K562 (cell line): ENCODE measurements around the gene TTLL4. TPM values are rescaled to one million over a fixed set of nuclear protein-coding genes. Genes with fewer than 3 reads are reported as not detected.
A peak's percentile ranks its signal among the peaks of the same experiment; 100 is the strongest.

Source experiments
- ATAC-seq: fragments of 200-7000 bp; cut with Tn5 transposase; 3 replicates; pipeline ENCODE4 v1.9.1; 2020; ENCODE audit warnings: moderate library complexity
- BruUV-seq: library from RNA; stranded (reverse); fragments of 400-500 nt; replicated peaks from 2 replicates; lab custom pipeline; 2021; lab: Mats Ljungman, UMichigan
- CTCF ChIA-PET: fragments of 300-600 bp; formaldehyde crosslinking; extraction: SDS; loops from one replicate; lab custom pipeline; 2021; ENCODE audit warnings: low intra/inter-chr PET ratio; lab: Yijun Ruan, JAX
- POLR2A ChIA-PET: fragments of 300-600, 350-650 bp; sonication (Branson Sonifier 250); formaldehyde crosslinking; extraction: SDS; loops from one replicate; lab custom pipeline; 2021; ENCODE audit warnings: antibody characterized with exemption, inconsistent platforms; lab: Yijun Ruan, JAX
- DNase-seq, 4 experiments: peaks; one replicate each; pipeline versions ENCODE4 v3.0.0 to v3.0.0-alpha.2; 2011 to 2018; ENCODE audit warnings: low spot score in 3 of 4, mixed read lengths in 3 of 4; ENCODE audit errors: extremely low read depth in 1 of 4
- FAIRE-seq: peaks from 2 replicates; lab custom pipeline; 2011; peaks lifted over from hg19 to GRCh38; lab: Jason Lieb, UNC
- H2AFZ ChIP-seq: 2 replicates; pipeline ENCODE4 v1.6.0; 2011; ENCODE audit warnings: low read depth, low read length, control low read depth, inconsistent platforms
- H3K27ac ChIP-seq: fragments of 200-600 bp; 3 replicates; pipeline ENCODE4 v1.8.0; 2011; ENCODE audit warnings: low read depth, mild to moderate bottlenecking, control low read depth, inconsistent platforms, low read length, moderate library complexity, mixed read lengths; ENCODE audit errors: extremely low read depth
- H3K27me3 ChIP-seq, 2 experiments: fragments of 300-600 bp in 1 of 2; 2 replicates in 1 of 2; 3 replicates in 1 of 2; pipeline versions ENCODE4 v1.6.0 to v1.8.0; 2011; ENCODE audit warnings: inconsistent platforms in 2 of 2, low read length in 2 of 2, mild to moderate bottlenecking in 1 of 2, mixed read lengths in 1 of 2, moderate library complexity in 1 of 2; ENCODE audit not compliant: control insufficient read depth in 2 of 2, insufficient read depth in 2 of 2
- H3K36me3 ChIP-seq: fragments of 300-600 bp; 3 replicates; pipeline ENCODE4 v1.8.0; 2011; ENCODE audit warnings: mild to moderate bottlenecking, low read length, inconsistent platforms; ENCODE audit not compliant: control insufficient read depth, insufficient read depth
- H3K4me1 ChIP-seq, 2 experiments: fragments of 200-600 bp in 1 of 2; replicated peaks in 1 of 2; 2 replicates in 1 of 2; 3 replicates in 1 of 2; pipeline versions ENCODE4 v1.5.1 to v1.8.0; 2011; ENCODE audit warnings: inconsistent platforms in 2 of 2, low read length in 2 of 2, mild to moderate bottlenecking in 1 of 2, mixed read lengths in 1 of 2, moderate library complexity in 1 of 2; ENCODE audit not compliant: control insufficient read depth in 2 of 2, insufficient read depth in 2 of 2
- H3K4me2 ChIP-seq: 2 replicates; pipeline ENCODE4 v1.6.1; 2011; ENCODE audit warnings: low read length, control low read depth, inconsistent platforms, mixed read lengths; ENCODE audit not compliant: insufficient read depth
- H3K4me3 ChIP-seq: fragments of 200-600 bp; sonication (generic), shearing (Covaris generic); 2 replicates; pipeline ENCODE4 v1.5.1; 2016; ENCODE audit warnings: control low read depth, inconsistent platforms
- H3K79me2 ChIP-seq: fragments of 200-600 bp; 3 replicates; pipeline ENCODE4 v1.8.0; 2011; ENCODE audit warnings: low read length, inconsistent platforms; ENCODE audit not compliant: control insufficient read depth, insufficient read depth
- H3K9ac ChIP-seq, 2 experiments: 2 replicates each; pipeline versions ENCODE4 v1.6.0 to v1.6.1; 2011; ENCODE audit warnings: low read depth in 2 of 2, low read length in 2 of 2, control low read depth in 1 of 2, inconsistent platforms in 1 of 2, mild to moderate bottlenecking in 1 of 2, mixed read lengths in 1 of 2; ENCODE audit not compliant: insufficient read depth in 1 of 2
- H3K9me1 ChIP-seq: one replicate; pipeline ENCODE4 v1.6.0; 2011; ENCODE audit warnings: inconsistent platforms, mild to moderate bottlenecking, low read length, moderate library complexity; ENCODE audit not compliant: control insufficient read depth, insufficient read depth
- H3K9me3 ChIP-seq: replicated peaks from 2 replicates; pipeline ENCODE4 v1.5.1; 2011; ENCODE audit warnings: low read depth, low read length, inconsistent platforms; ENCODE audit not compliant: control insufficient read depth, insufficient read depth
- H4K20me1 ChIP-seq: replicated peaks from 2 replicates; pipeline ENCODE4 v1.6.1; 2011; ENCODE audit warnings: low read length, inconsistent platforms, mixed read lengths; ENCODE audit not compliant: control insufficient read depth, insufficient read depth
- BCOR ChIP-seq: fragments of 450-650 bp; IDR thresholded peaks from 2 replicates; pipeline ENCODE4 v1.6.1; 2016
- BRD4 ChIP-seq: fragments of 200-600 bp; sonication (generic); IDR thresholded peaks from 2 replicates; pipeline ENCODE4 v1.6.1; 2017; ENCODE audit warnings: inconsistent platforms
- FOSL1 ChIP-seq: fragments of 200-800 bp; sonication (Bioruptor generic); conservative IDR thresholded peaks from 2 replicates; pipeline ENCODE4 v1.6.1; 2016; ENCODE audit warnings: missing genetic modification characterization, missing compliant biosample characterization
- GABPA ChIP-seq: fragments of 200-800 bp; sonication (Bioruptor generic); conservative IDR thresholded peaks from 2 replicates; pipeline ENCODE4 v1.6.1; 2016; ENCODE audit warnings: low read depth, missing genetic modification characterization, missing compliant biosample characterization
- KDM1A ChIP-seq, 2 experiments: fragments of 450-650 bp; IDR thresholded peaks; 2 replicates each; pipeline ENCODE4 v1.6.1; 2016; ENCODE audit warnings: mild to moderate bottlenecking in 2 of 2
- KLF13 ChIP-seq: fragments of 450-650 bp; IDR thresholded peaks from 2 replicates; pipeline ENCODE4 v1.6.1; 2016; ENCODE audit warnings: missing genetic modification characterization, low read depth, mild to moderate bottlenecking, missing compliant biosample characterization, moderate library complexity, borderline replicate concordance
- MTA3 ChIP-seq: fragments of 450-650 bp; formaldehyde crosslinking; IDR thresholded peaks from 2 replicates; pipeline ENCODE4 v1.6.1; 2017; ENCODE audit warnings: mild to moderate bottlenecking, borderline replicate concordance
- SMARCA5 ChIP-seq: fragments of 450-650 bp; IDR thresholded peaks from 2 replicates; pipeline ENCODE4 v1.6.1; 2016
- SMARCB1 ChIP-seq: IDR thresholded peaks from 2 replicates; pipeline ENCODE4 v1.6.1; 2011; ENCODE audit warnings: improper control_type of control experiment, low read depth; ENCODE audit not compliant: insufficient read length
- TAF15 ChIP-seq: fragments of 200-400 bp; formaldehyde crosslinking; IDR thresholded peaks from 2 replicates; pipeline ENCODE4 v1.6.1; 2017; ENCODE audit warnings: mild to moderate bottlenecking, low read depth, low read length, moderate library complexity
- ZNF282 ChIP-seq: sonication (generic); formaldehyde crosslinking; IDR thresholded peaks from 2 replicates; pipeline ENCODE4 v1.8.1; 2023; ENCODE audit warnings: missing genetic modification reagents
- ZNF444 ChIP-seq: fragments of 250-450 bp; sonication (Bioruptor Pico); IDR thresholded peaks from 2 replicates; pipeline ENCODE4 v1.4.0; 2020; ENCODE audit warnings: mild to moderate bottlenecking, moderate library complexity
- ZNF75A ChIP-seq: fragments of 450-650 bp; formaldehyde crosslinking; IDR thresholded peaks from 2 replicates; pipeline ENCODE4 v1.4.0; 2020; ENCODE audit warnings: mild to moderate bottlenecking
- ZNF76 ChIP-seq: fragments of 250-450 bp; sonication (Bioruptor Pico); IDR thresholded peaks from 2 replicates; pipeline ENCODE4 v1.4.0; 2020; ENCODE audit warnings: mild to moderate bottlenecking, moderate library complexity, borderline replicate concordance
- ZNF77 ChIP-seq: fragments of 250-450 bp; sonication (Bioruptor Pico); IDR thresholded peaks from 2 replicates; pipeline ENCODE4 v1.5.0; 2020
- ZNF780A ChIP-seq: fragments of 250-450 bp; sonication (Bioruptor Pico); IDR thresholded peaks from 2 replicates; pipeline ENCODE4 v1.5.0; 2021; ENCODE audit warnings: mild to moderate bottlenecking
- WGBS: fragments of 100-300 bp; shearing (Covaris generic); methylation state at CpG from one replicate; pipeline ENCODE4 v1.1.6; 2016; ENCODE audit warnings: low coverage, mixed read lengths; ENCODE audit not compliant: insufficient coverage; ENCODE audit errors: missing lambda C conversion rate; 5-methylcytosine and 5-hydroxymethylcytosine counted together
- in situ Hi-C: fragments of 300-500 bp; cut with MboI; formaldehyde crosslinking; loops from 4 replicates; pipeline ENCODE4 v1.15.0; 2018; ENCODE audit warnings: inconsistent platforms, mixed read lengths
- intact Hi-C: fragments of 100-400 bp; cut with micrococcal nuclease; formaldehyde crosslinking; loops from 2 replicates; pipeline ENCODE4 v1.14.2; 2022
- polyA plus RNA-seq, 8 experiments: library from polyadenylated mRNA; depleted of rRNA in 4 of 8; stranded (reverse) in 5 of 8; unstranded in 3 of 8; fragments of >200 nt; fragmentation: Nextera tagmentation in 2 of 8; fragmentation: Illumina TruSeq in 1 of 8; extraction: Ambion mirVana in 2 of 8; extraction: Trizol in 1 of 8; gene quantifications; 2 replicates each; pipeline versions ENCODE4 v1.2.1 to v1.2.3, GENCODE V29; 2011 to 2014; ENCODE audit warnings: inconsistent platforms in 1 of 8, missing spikeins in 1 of 8
- total RNA-seq, 7 experiments: library from RNA; depleted of rRNA in 6 of 7; stranded (reverse); fragments of >200 nt in 6 of 7; fragmentation: Illumina TruSeq in 2 of 7; extraction: Trizol in 2 of 7; gene quantifications; 2 replicates each; pipeline versions ENCODE4 v1.2.1 to v1.2.3, GENCODE V29; 2011 to 2021; ENCODE audit warnings: low replicate concordance in 1 of 7
- TF ChIP-seq, protein P1 (sequence below): sonication (generic); formaldehyde crosslinking; IDR thresholded peaks from 2 replicates; pipeline ENCODE4 v1.8.1; 2023; ENCODE audit warnings: missing genetic modification reagents, mild to moderate bottlenecking, borderline replicate concordance

TTLL4 gene
- total and polyA plus RNA-seq, 9 of the 15 experiments (the other 6 are each of a cell fraction or from before 2014, with no cell fraction given) = 12.6 to 67.5 (median 24.5) TPM

DNA sequence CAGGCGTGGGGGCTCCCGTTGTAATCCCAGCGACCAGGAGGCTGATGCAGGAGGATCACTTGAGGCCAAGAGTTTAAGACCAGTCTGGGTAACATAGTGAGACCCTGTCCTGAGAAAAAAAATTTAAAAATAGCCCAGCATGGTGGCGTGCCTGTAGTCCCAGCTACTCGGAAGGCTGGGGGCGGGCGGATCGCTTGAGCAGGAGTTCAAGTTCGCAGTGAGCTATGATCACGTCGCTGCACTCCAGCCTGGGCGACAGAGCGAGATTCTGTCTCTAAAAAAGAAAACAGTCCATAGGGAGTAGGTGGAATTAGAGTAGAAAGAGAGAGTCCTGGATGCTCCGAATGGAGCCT, 325 bp upstream of the TTLL4 start:
- H3K9ac ChIP-seq = no peak overlapping the region
- ATAC-seq (peak; percentile 2; the same call in 1 of the 3 replicates), FAIRE-seq (no peak), DNase-seq (no peak)
- H2AFZ ChIP-seq = peak overlapping the region; percentile 94
- H3K4me2 ChIP-seq = peak overlapping the region; percentile 46
- no peaks in the 10 kb centered on the region; the same call in 1 of the 2 replicates for H4K20me1 ChIP-seq
- intact Hi-C loops (loop anchor here (5.0 kb wide), 1 partner anchor 137 kb away; no protein-coding TSS in a partner anchor), in situ Hi-C loops (no loop called here)
- no peaks in the 10 kb centered on the region for H3K9me3 ChIP-seq
- ChIA-PET CTCF (interaction anchor here (0.6 to 1.7 kb wide), 2 partner anchors 138 to 234 kb away, joined by 3 to 15 read pairs; no protein-coding TSS in a partner anchor), POLR2A (interaction anchor here (0.5 to 1.3 kb wide), 6 partner anchors 9 to 151 kb away, joined by 3 to 7 read pairs (median 4); partner anchors contain the start of genes RNF25 and STK36)
- BruUV-seq = no TSS peak
- H3K27me3 ChIP-seq = no peaks in the 10 kb centered on the region
- TF ChIP-seq, protein P1, sequence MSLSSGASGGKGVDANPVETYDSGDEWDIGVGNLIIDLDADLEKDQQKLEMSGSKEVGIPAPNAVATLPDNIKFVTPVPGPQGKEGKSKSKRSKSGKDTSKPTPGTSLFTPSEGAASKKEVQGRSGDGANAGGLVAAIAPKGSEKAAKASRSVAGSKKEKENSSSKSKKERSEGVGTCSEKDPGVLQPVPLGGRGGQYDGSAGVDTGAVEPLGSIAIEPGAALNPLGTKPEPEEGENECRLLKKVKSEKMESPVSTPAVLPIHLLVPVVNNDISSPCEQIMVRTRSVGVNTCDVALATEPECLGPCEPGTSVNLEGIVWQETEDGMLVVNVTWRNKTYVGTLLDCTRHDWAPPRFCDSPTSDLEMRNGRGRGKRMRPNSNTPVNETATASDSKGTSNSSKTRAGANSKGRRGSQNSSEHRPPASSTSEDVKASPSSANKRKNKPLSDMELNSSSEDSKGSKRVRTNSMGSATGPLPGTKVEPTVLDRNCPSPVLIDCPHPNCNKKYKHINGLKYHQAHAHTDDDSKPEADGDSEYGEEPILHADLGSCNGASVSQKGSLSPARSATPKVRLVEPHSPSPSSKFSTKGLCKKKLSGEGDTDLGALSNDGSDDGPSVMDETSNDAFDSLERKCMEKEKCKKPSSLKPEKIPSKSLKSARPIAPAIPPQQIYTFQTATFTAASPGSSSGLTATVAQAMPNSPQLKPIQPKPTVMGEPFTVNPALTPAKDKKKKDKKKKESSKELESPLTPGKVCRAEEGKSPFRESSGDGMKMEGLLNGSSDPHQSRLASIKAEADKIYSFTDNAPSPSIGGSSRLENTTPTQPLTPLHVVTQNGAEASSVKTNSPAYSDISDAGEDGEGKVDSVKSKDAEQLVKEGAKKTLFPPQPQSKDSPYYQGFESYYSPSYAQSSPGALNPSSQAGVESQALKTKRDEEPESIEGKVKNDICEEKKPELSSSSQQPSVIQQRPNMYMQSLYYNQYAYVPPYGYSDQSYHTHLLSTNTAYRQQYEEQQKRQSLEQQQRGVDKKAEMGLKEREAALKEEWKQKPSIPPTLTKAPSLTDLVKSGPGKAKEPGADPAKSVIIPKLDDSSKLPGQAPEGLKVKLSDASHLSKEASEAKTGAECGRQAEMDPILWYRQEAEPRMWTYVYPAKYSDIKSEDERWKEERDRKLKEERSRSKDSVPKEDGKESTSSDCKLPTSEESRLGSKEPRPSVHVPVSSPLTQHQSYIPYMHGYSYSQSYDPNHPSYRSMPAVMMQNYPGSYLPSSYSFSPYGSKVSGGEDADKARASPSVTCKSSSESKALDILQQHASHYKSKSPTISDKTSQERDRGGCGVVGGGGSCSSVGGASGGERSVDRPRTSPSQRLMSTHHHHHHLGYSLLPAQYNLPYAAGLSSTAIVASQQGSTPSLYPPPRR (CRISPR knock-in tag) = no peak
- TF ChIP-seq MTA3 (no peak), FOSL1 (tag) (peak; percentile 9; the same call in 1 of the 2 replicates), ZNF444 (no peak), BRD4 (no peak), KLF13 (tag) (no peak), TAF15 (no peak), KDM1A (IDR thresholded peaks at IDR 0.05) (no peak), SMARCB1 (no peak), ZNF780A (CRISPR knock-in tag) (no peak), BCOR (no peak), ZNF75A (CRISPR knock-in tag) (no peak), GABPA (tag) (0 out of 2 replicates have a peak, but pooled peaks have one; percentile 3), ZNF282 (CRISPR knock-in tag) (no peak), ZNF76 (CRISPR knock-in tag) (no peak), SMARCA5 (no peak), ZNF77 (CRISPR knock-in tag) (no peak)
- no peak overlapping the region for H3K27ac ChIP-seq
- peaks cover 7% of the 10 kb centered on the region for H3K36me3 ChIP-seq
- 62% methylated on average over 14 of the region's 14 CpGs for WGBS
- peaks cover 40% of the 10 kb centered on the region for H3K79me2 ChIP-seq
- H3K4me1 ChIP-seq = peaks cover 13 to 14% of the 10 kb centered on the region in 2 experiments
- H3K4me3 ChIP-seq = peak overlapping the region; percentile 85; the same call in 1 of the 2 replicates
- peaks cover 2% of the 10 kb centered on the region for H3K9me1 ChIP-seq
